SH-SY5Y (cell line): ENCODE results near the gene TTC19.

Experiments
- GATA2 ChIP-seq: IDR thresholded peaks from 2 replicates; pipeline ENCODE4 v1.6.1; 2011; ENCODE audit warnings: mild to moderate bottlenecking, low read depth, low read length
- GATA3 ChIP-seq: IDR thresholded peaks from 2 replicates; pipeline ENCODE4 v1.6.1; 2011; ENCODE audit warnings: low read depth, mild to moderate bottlenecking, low read length, moderate library complexity

DNA sequence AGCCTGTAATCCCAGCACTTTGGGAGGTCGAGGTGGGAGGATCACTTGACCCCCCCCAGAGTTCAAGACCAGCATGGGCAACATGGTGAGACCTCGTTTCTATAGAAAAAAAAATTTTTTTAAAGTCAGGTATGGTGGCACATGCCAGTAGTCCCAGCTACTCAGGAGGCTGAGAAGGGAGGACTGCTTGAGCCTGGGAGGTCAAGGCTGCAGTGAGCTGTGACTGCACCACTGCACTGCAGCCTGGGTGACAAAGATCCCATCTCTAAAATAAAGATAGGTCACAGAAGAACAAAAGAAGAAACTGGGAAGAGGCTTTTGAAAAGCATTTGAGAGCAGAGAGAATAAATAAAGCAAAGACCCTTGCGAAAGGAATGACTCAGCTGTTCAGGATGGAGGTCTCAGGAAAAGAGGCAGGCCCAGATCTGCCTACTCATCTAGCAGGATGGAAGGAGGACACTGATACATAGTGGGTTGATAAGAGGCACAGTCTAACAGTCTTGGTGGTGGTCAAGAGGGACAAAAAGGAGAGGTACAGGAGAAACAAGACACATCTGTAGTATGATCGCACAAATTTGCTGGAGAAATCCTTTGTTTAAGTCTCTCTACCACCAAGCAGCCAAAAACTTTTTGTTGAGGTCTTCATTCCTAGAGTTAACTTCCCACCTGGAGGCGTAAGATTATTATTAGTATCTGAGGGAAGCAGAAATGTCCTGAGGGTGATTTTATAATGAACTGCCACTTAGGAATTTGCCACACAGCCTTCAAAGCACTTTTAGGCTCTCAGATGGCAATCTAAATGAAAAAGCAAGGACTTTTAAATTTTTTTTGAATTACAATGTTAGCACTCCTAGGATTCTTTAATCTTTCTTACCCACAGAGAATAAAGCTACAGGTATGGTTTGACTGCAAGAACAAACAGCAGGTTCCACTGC is 17.7 kb upstream of the TTC19 start:
- TF ChIP-seq GATA3 = no peak
- no peak for TF ChIP-seq GATA2
